Measurements from ENCODE around the gene UAP1.

UAP1 gene

GRCh38 chr1:162561616-162562469 lies at the start of gene UAP1:
Gene UAP1, plus strand, starts transcription at chr1:162561722. Its CDS starts 4,347 bp downstream, at chr1:162566069.
- DNase-seq, result no peak

GRCh38 chr1:162527314-162527713 lies 34.2 kb upstream of the UAP1 start:
- no peak for DNase-seq

GRCh38 chr1:162530307-162530987 lies 31.1 kb upstream of the UAP1 start:
- DNase-seq, result no peak

GRCh38 chr1:162530988-162531319 lies 30.6 kb upstream of the UAP1 start:
- no peak for DNase-seq

- no peak for DNase-seq
These were observed 26.0 kb upstream of the UAP1 start for GRCh38 chr1:162535501-162535900.

GRCh38 chr1:162536511-162536910 lies 25.0 kb upstream of the UAP1 start:
- DNase-seq, result no peak

- DNase-seq, result no peak
These were observed 24.3 kb upstream of the UAP1 start for GRCh38 chr1:162537216-162537615.

GRCh38 chr1:162538815-162539431 lies 22.6 kb upstream of the UAP1 start:
- DNase-seq, result no peak

- no peak for DNase-seq
These were observed 19.8 kb upstream of the UAP1 start for GRCh38 chr1:162541619-162542141.

GRCh38 chr1:162543228-162543627 lies 18.3 kb upstream of the UAP1 start:
- no peak for DNase-seq

- DNase-seq, result no peak
These were observed 13.4 kb upstream of the UAP1 start for GRCh38 chr1:162548170-162548569.

- DNase-seq, result no peak
These were observed 12.5 kb upstream of the UAP1 start for GRCh38 chr1:162549001-162549400.

- no peak for DNase-seq
These were observed 10.6 kb upstream of the UAP1 start for GRCh38 chr1:162550925-162551324.

GRCh38 chr1:162551969-162552683 lies 9.4 kb upstream of the UAP1 start:
- no peak for DNase-seq

GRCh38 chr1:162552684-162553252 lies 8.8 kb upstream of the UAP1 start:
- no peak for DNase-seq

- DNase-seq, result no peak
These were observed 7.3 kb upstream of the UAP1 start for GRCh38 chr1:162554258-162554657.

GRCh38 chr1:162557536-162557935 lies 4.0 kb upstream of the UAP1 start:
- no peak for DNase-seq

GRCh38 chr1:162560303-162561036 lies 1.1 kb upstream of the UAP1 start:
- no peak for DNase-seq

GRCh38 chr1:162561037-162561615 lies 396 bp upstream of the UAP1 start:
- DNase-seq, result peak; percentile 99

- no peak for DNase-seq
These were observed 927 bp downstream of the UAP1 start for GRCh38 chr1:162562470-162562828.

GRCh38 chr1:162564762-162565218 lies 3.3 kb downstream of the UAP1 start:
- no peak for DNase-seq

GRCh38 chr1:162565460-162565859 lies 3.9 kb downstream of the UAP1 start:
- no peak for DNase-seq
